Caco-2 (cell line): ENCODE results near the gene LHFPL3. TPM values are rescaled to one million over a fixed set of nuclear protein-coding genes. Genes with fewer than 3 reads are reported as not detected.
A peak's percentile ranks its signal among the peaks of the same experiment; 100 is the strongest.

Experiments used
- BruUV-seq: library from RNA; stranded (reverse); fragments of 400-500 nt; replicated peaks from 2 replicates; lab custom pipeline; 2021; lab: Mats Ljungman, UMichigan
- CTCF ChIA-PET: fragments of 300-600 bp; sonication (Branson Sonifier 250); formaldehyde crosslinking; loops from one replicate; lab custom pipeline; 2022; ENCODE audit warnings: antibody characterized with exemption; lab: Charles Lee
- POLR2A ChIA-PET: fragments of 300-600 bp; sonication (Branson Sonifier 250); formaldehyde crosslinking; loops from one replicate; lab custom pipeline; 2022; ENCODE audit warnings: antibody characterized with exemption; lab: Charles Lee
- DNase-seq, 2 experiments: peaks; one replicate each; pipeline versions ENCODE4 v3.0.0 to v3.0.0-alpha.2; 2020 to 2022
- H3K27me3 ChIP-seq: replicated peaks from 2 replicates; pipeline ENCODE4 v1.6.0; 2011; ENCODE audit warnings: low read length; ENCODE audit not compliant: control insufficient read depth, insufficient read depth
- H3K36me3 ChIP-seq: 2 replicates; pipeline ENCODE4 v1.5.1; 2011; ENCODE audit warnings: low read length; ENCODE audit not compliant: control insufficient read depth, insufficient read depth
- H3K4me1 ChIP-seq: fragments of 250-450 bp; sonication (Bioruptor Pico); 2 replicates; pipeline ENCODE4 v1.5.1; 2020; ENCODE audit warnings: mild to moderate bottlenecking
- H3K4me3 ChIP-seq: 2 replicates; pipeline ENCODE4 v1.5.1; 2011; ENCODE audit warnings: low read depth, mild to moderate bottlenecking, control low read depth, low read length
- H3K9me3 ChIP-seq: fragments of 250-450 bp; sonication (Bioruptor Pico); 2 replicates; pipeline ENCODE4 v1.5.1; 2020; ENCODE audit warnings: mild to moderate bottlenecking, moderate library complexity
- H3K27ac Mint-ChIP-seq: one replicate; pipeline ENCODE4 v1.8.0; 2022; ENCODE audit warnings: mixed read lengths; ENCODE audit not compliant: unreplicated experiment
- H3K27me3 Mint-ChIP-seq: one replicate; pipeline ENCODE4 v1.8.0; 2022; ENCODE audit warnings: mixed read lengths; ENCODE audit not compliant: insufficient read depth, unreplicated experiment
- H3K36me3 Mint-ChIP-seq: one replicate; pipeline ENCODE4 v1.8.0; 2022; ENCODE audit warnings: mild to moderate bottlenecking, mixed read lengths; ENCODE audit not compliant: insufficient read depth, unreplicated experiment
- H3K4me1 Mint-ChIP-seq: one replicate; pipeline ENCODE4 v1.8.0; 2022; ENCODE audit warnings: low read depth, mixed read lengths; ENCODE audit not compliant: unreplicated experiment
- H3K4me3 Mint-ChIP-seq: one replicate; pipeline ENCODE4 v1.8.0; 2022; ENCODE audit warnings: mild to moderate bottlenecking, moderate library complexity, mixed read lengths; ENCODE audit not compliant: unreplicated experiment
- H3K9me3 Mint-ChIP-seq: one replicate; pipeline ENCODE4 v1.8.0; 2022; ENCODE audit warnings: mixed read lengths; ENCODE audit not compliant: unreplicated experiment
- intact Hi-C: fragments of 100-400 bp; cut with micrococcal nuclease; formaldehyde crosslinking; loops from one replicate; pipeline ENCODE4 v1.10.0; 2022; ENCODE audit not compliant: unreplicated experiment
- total RNA-seq: library from RNA; stranded (reverse); gene quantifications from 2 replicates; pipeline ENCODE4 v1.2.3, GENCODE V29; 2022
- TF ChIP-seq, protein P1 (sequence below), 2 experiments: fragments of 200-600 bp in 1 of 2; IDR thresholded peaks; 1 replicate in 1 of 2; 2 replicates in 1 of 2; pipeline versions ENCODE4 v1.5.1 to v1.8.0; 2011 to 2022; ENCODE audit warnings: antibody characterized with exemption in 1 of 2, control low read depth in 1 of 2, inconsistent platforms in 1 of 2, low read depth in 1 of 2, low read length in 1 of 2, mild to moderate bottlenecking in 1 of 2, moderate library complexity in 1 of 2; ENCODE audit not compliant: insufficient read depth in 1 of 2, severe bottlenecking in 1 of 2, unreplicated experiment in 1 of 2

LHFPL3 gene
- total RNA-seq, 1 experiment from 2014 or later = not detected

DNA sequence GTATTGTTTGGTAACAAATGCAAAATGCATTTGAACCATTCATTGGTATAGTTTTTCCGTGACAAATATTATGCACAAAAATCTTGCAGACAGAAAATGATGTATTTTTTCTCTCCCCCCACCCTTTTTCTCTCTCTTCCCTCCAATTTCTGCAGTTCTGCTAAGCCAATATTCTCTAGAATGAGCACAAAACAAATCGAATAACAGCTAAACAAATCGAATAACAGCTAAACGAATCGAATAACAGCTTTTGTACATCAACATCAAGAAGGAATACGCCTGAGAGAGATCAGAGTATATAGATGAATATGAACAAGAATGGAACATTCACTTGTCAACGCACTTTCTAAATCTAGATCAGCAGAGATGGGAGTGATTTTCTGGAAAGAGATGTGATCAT, 577.6 kb downstream of the LHFPL3 start:
- H3K36me3 Mint-ChIP-seq = no peaks in the 10 kb centered on the region
- no peaks in the 10 kb centered on the region; the same call in 1 of the 2 replicates for H3K27me3 ChIP-seq
- no peaks in the 10 kb centered on the region for H3K9me3 ChIP-seq
- H3K4me1 ChIP-seq = no peaks in the 10 kb centered on the region
- no peak overlapping the region for H3K4me3 Mint-ChIP-seq
- POLR2A ChIA-PET = no interaction called here
- CTCF ChIA-PET = no interaction called here
- no peaks in the 10 kb centered on the region for H3K9me3 Mint-ChIP-seq
- no peaks in the 10 kb centered on the region for H3K27me3 Mint-ChIP-seq
- H3K27ac Mint-ChIP-seq = no peak overlapping the region
- no peak for DNase-seq
- TF ChIP-seq, protein P1, sequence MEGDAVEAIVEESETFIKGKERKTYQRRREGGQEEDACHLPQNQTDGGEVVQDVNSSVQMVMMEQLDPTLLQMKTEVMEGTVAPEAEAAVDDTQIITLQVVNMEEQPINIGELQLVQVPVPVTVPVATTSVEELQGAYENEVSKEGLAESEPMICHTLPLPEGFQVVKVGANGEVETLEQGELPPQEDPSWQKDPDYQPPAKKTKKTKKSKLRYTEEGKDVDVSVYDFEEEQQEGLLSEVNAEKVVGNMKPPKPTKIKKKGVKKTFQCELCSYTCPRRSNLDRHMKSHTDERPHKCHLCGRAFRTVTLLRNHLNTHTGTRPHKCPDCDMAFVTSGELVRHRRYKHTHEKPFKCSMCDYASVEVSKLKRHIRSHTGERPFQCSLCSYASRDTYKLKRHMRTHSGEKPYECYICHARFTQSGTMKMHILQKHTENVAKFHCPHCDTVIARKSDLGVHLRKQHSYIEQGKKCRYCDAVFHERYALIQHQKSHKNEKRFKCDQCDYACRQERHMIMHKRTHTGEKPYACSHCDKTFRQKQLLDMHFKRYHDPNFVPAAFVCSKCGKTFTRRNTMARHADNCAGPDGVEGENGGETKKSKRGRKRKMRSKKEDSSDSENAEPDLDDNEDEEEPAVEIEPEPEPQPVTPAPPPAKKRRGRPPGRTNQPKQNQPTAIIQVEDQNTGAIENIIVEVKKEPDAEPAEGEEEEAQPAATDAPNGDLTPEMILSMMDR (IDR thresholded peaks at IDR 0.05; ENCODE audit: insufficient read depth in 1 of 2, low read depth in 1 of 2, low read length in 1 of 2, severe bottlenecking in 1 of 2, unreplicated experiment in 1 of 2) = no peak
- H3K4me3 ChIP-seq = no peak overlapping the region
- no TSS peak for BruUV-seq
- intact Hi-C loops = no loop called here
- H3K36me3 ChIP-seq = no peaks in the 10 kb centered on the region
- H3K4me1 Mint-ChIP-seq = no peaks in the 10 kb centered on the region

DNA sequence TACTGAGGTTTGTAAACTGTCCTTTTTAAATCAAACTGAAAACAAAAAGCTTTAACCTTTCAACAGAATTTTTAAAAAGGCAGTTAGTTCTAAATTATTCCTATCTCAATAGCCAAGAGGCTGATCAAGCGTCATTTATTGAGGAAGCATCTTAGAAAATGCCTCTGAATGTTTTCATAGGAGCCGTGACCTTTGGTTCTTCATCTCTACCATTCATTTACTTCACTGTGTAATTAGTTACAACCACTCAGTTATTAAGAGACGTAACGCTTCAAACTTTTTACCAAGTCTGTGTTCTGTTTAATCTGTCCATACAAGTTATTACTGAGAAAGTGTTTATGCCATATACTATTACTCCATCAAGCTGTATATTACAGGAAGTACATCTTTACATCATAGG, 578.2 kb downstream of the LHFPL3 start:
- H3K4me1 ChIP-seq = no peaks in the 10 kb centered on the region
- Mint-ChIP-seq H3K36me3 (no peaks in the 10 kb centered on the region), H3K27me3 (no peaks in the 10 kb centered on the region), H3K27ac (no peak overlapping the region), H3K4me1 (no peaks in the 10 kb centered on the region), H3K9me3 (no peaks in the 10 kb centered on the region), H3K4me3 (no peak overlapping the region)
- H3K36me3 ChIP-seq = no peaks in the 10 kb centered on the region
- BruUV-seq = no TSS peak
- intact Hi-C loops = no loop called here
- ChIA-PET CTCF (no interaction called here), POLR2A (no interaction called here)
- H3K9me3 ChIP-seq = no peaks in the 10 kb centered on the region
- H3K27me3 ChIP-seq = no peaks in the 10 kb centered on the region; the same call in 1 of the 2 replicates
- H3K4me3 ChIP-seq = no peak overlapping the region
- DNase-seq = no peak
- TF ChIP-seq, protein P1 (IDR thresholded peaks at IDR 0.05; ENCODE audit: insufficient read depth in 1 of 2, low read depth in 1 of 2, low read length in 1 of 2, severe bottlenecking in 1 of 2, unreplicated experiment in 1 of 2) = no peak

DNA sequence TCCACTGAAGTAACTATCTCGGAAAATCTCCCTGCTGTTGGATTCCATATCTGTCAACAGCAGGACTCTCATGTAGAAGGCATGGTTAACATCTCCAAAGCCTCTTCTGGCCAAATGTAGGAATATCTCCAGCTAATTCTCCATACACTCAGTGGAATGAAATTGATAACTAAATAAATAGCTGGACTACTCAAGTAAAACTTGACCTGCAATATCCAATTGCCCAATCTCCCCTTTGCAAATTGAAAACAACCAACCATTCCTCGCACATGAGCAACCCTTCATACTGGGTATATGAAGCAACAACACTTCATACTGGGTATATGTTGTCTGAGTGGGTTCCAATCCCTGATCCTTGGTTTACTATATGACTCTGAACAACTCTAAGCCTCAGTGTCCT, 580.2 kb downstream of the LHFPL3 start:
- H3K4me1 ChIP-seq = no peaks in the 10 kb centered on the region
- no peaks in the 10 kb centered on the region for H3K27me3 Mint-ChIP-seq
- H3K27me3 ChIP-seq = no peaks in the 10 kb centered on the region; the same call in 1 of the 2 replicates
- BruUV-seq = no TSS peak
- TF ChIP-seq, protein P1 (IDR thresholded peaks at IDR 0.05; ENCODE audit: insufficient read depth in 1 of 2, low read depth in 1 of 2, low read length in 1 of 2, severe bottlenecking in 1 of 2, unreplicated experiment in 1 of 2) = peak in 1 of 2 experiments; percentile 2
- no peaks in the 10 kb centered on the region for H3K36me3 Mint-ChIP-seq
- H3K36me3 ChIP-seq = no peaks in the 10 kb centered on the region
- H3K9me3 Mint-ChIP-seq = no peaks in the 10 kb centered on the region
- H3K4me3 Mint-ChIP-seq = no peak overlapping the region
- H3K9me3 ChIP-seq = no peaks in the 10 kb centered on the region
- intact Hi-C loops = no loop called here
- no peaks in the 10 kb centered on the region for H3K4me1 Mint-ChIP-seq
- POLR2A ChIA-PET = no interaction called here
- CTCF ChIA-PET = no interaction called here
- H3K4me3 ChIP-seq = no peak overlapping the region
- no peak overlapping the region for H3K27ac Mint-ChIP-seq
- no peak for DNase-seq
